ENCODE results near the gene PHPT1.

GRCh38 chr9:136835162-136835931 lies 13.9 kb upstream of the PHPT1 start:
- TF ChIP-seq BACH1 (IDR thresholded peaks at IDR 0.05; ENCODE audit: low read length) (no peak), EZH2 (IDR thresholded peaks at IDR 0.05; ENCODE audit: low read depth, low read length, severe bottlenecking) (no peak), CTCF (IDR thresholded peaks at IDR 0.05; ENCODE audit: control extremely low read depth in 1 of 3, insufficient read depth in 1 of 3, low read depth in 1 of 3, low read length in 3 of 3) (no peak), POLR2A (IDR thresholded peaks at IDR 0.05; ENCODE audit: control extremely low read depth in 1 of 2, low read depth in 2 of 2, low read length in 2 of 2) (no peak; a peak in 2 of 3 replicates)
